Osteoblast (primary cell): ENCODE data around the gene FUS. TPM values are rescaled to one million over a fixed set of nuclear protein-coding genes. Genes with fewer than 3 reads are reported as not detected.
"Not testable (repeated sequence)": the region's sequence is repeated elsewhere in the genome, so short reads cannot be mapped to it uniquely, and the experiment has no call there.

Experiments used
- DNase-seq: peaks from one replicate; pipeline ENCODE4 v3.0.0; 2011; ENCODE audit warnings: low spot score, mixed read lengths; ENCODE audit not compliant: insufficient read length; ENCODE audit errors: missing footprints
- H2AFZ ChIP-seq: 2 replicates; pipeline ENCODE4 v1.6.0; 2011; ENCODE audit warnings: mild to moderate bottlenecking, low read length
- H3K27ac ChIP-seq: 2 replicates; pipeline ENCODE4 v1.5.1; 2011; ENCODE audit warnings: mild to moderate bottlenecking, low read depth, low read length, moderate library complexity
- H3K27me3 ChIP-seq: 2 replicates; pipeline ENCODE4 v1.6.0; 2012; ENCODE audit warnings: mild to moderate bottlenecking, control low read depth, inconsistent platforms, low read length, moderate library complexity; ENCODE audit not compliant: insufficient read depth
- H3K36me3 ChIP-seq: 2 replicates; pipeline ENCODE4 v1.5.1; 2011; ENCODE audit warnings: mild to moderate bottlenecking, low read length, control low read depth, moderate library complexity; ENCODE audit not compliant: insufficient read depth
- H3K4me1 ChIP-seq: 2 replicates; pipeline ENCODE4 v1.5.1; 2011; ENCODE audit warnings: mild to moderate bottlenecking, low read length, control low read depth, moderate library complexity; ENCODE audit not compliant: insufficient read depth
- H3K4me2 ChIP-seq: 2 replicates; pipeline ENCODE4 v1.6.0; 2011; ENCODE audit warnings: mild to moderate bottlenecking, low read length; ENCODE audit not compliant: insufficient read depth
- H3K4me3 ChIP-seq: fragments of 200-600 bp; sonication (generic); 3 replicates; pipeline ENCODE4 v1.5.1; 2012; ENCODE audit warnings: mild to moderate bottlenecking, low read length, inconsistent platforms; ENCODE audit not compliant: insufficient read depth
- H3K79me2 ChIP-seq: 2 replicates; pipeline ENCODE4 v1.6.0; 2012; ENCODE audit warnings: mild to moderate bottlenecking, low read length, control low read depth, inconsistent platforms; ENCODE audit not compliant: insufficient read depth
- H3K9me3 ChIP-seq: 2 replicates; pipeline ENCODE4 v1.5.1; 2011; ENCODE audit warnings: low read depth, low read length, control low read depth
- H4K20me1 ChIP-seq: 2 replicates; pipeline ENCODE4 v1.6.0; 2012; ENCODE audit warnings: mild to moderate bottlenecking, low read length, control low read depth; ENCODE audit not compliant: insufficient read depth
- CTCF ChIP-seq: IDR thresholded peaks from 2 replicates; pipeline ENCODE4 v1.5.1; 2011; ENCODE audit warnings: mild to moderate bottlenecking, low read depth, low read length, moderate library complexity; ENCODE audit errors: extremely low read depth
- total RNA-seq: library from RNA; depleted of rRNA; stranded (reverse); fragments of >200 nt; gene quantifications from 2 replicates; pipeline ENCODE4 v1.2.3, GENCODE V29; 2012

Gene FUS
- total RNA-seq, 1 donor = 24.2 TPM

GRCh38 chr16:31134625-31135534 is 45.1 kb upstream of the FUS start:
- peak; percentile 77 for DNase-seq
- no peak for TF ChIP-seq CTCF

GRCh38 chr16:31135535-31136286 is 44.2 kb upstream of the FUS start, which contains the start of gene PRSS8:
TSS of gene PRSS8 (minus strand) at chr16:31135727. CDS start at chr16:31135498, 229 bp downstream.
- no peak within 1 kb of the TSS for H3K4me2 ChIP-seq
- H2AFZ ChIP-seq = no peak within 1 kb of the TSS
- H3K4me1 ChIP-seq = peaks cover 10% of the 10 kb centered on the region
- no peaks in the 10 kb centered on the region for H3K9me3 ChIP-seq
- TF ChIP-seq CTCF = no peak
- H3K36me3 ChIP-seq = no peaks in the 10 kb centered on the region
- no peaks in the 10 kb centered on the region for H3K79me2 ChIP-seq
- no peaks in the 10 kb centered on the region for H4K20me1 ChIP-seq
- peaks cover 4% of the 10 kb centered on the region for H3K27me3 ChIP-seq
- no peak within 1 kb of the TSS for H3K27ac ChIP-seq
- H3K4me3 ChIP-seq = no peak within 1 kb of the TSS
- DNase-seq = peak; percentile 85

More at GRCh38 chr16:31134625-31135534, 45.1 kb upstream of the FUS start:
- Histone ChIP-seq H3K79me2 (no peaks in the 10 kb centered on the region), H3K27me3 (peaks cover 4% of the 10 kb centered on the region), H2AFZ (no peak overlapping the region), H3K4me3 (no peak overlapping the region), H3K9me3 (no peaks in the 10 kb centered on the region), H3K4me2 (no peak overlapping the region), H3K36me3 (no peaks in the 10 kb centered on the region), H3K4me1 (peaks cover 10% of the 10 kb centered on the region), H3K27ac (no peak overlapping the region), H4K20me1 (no peaks in the 10 kb centered on the region)

GRCh38 chr16:31136287-31136662 is 43.7 kb upstream of the FUS start:
- Histone ChIP-seq H3K36me3 (no peaks in the 10 kb centered on the region), H3K4me1 (peaks cover 11% of the 10 kb centered on the region), H3K79me2 (no peaks in the 10 kb centered on the region), H3K4me3 (no peak overlapping the region), H3K4me2 (no peak overlapping the region), H3K27me3 (peaks cover 4% of the 10 kb centered on the region), H3K9me3 (no peaks in the 10 kb centered on the region), H3K27ac (no peak overlapping the region), H4K20me1 (no peaks in the 10 kb centered on the region), H2AFZ (no peak overlapping the region)
- no peak for TF ChIP-seq CTCF
- DNase-seq = peak; percentile 57

GRCh38 chr16:31136822-31137499 is 43.0 kb upstream of the FUS start:
- not testable (repeated sequence) for DNase-seq, H4K20me1 ChIP-seq, H2AFZ ChIP-seq

More at GRCh38 chr16:31136822-31137499, 43.0 kb upstream of the FUS start:
- not testable (repeated sequence) for H3K36me3 ChIP-seq, H3K79me2 ChIP-seq, H3K9me3 ChIP-seq, H3K27ac ChIP-seq, H3K27me3 ChIP-seq, H3K4me3 ChIP-seq, H3K4me2 ChIP-seq
- H3K4me1 ChIP-seq = peaks cover 18% of the 10 kb centered on the region
